ENCODE results near the gene CLTRN.
"Not testable (repeated sequence)": the region's sequence is repeated elsewhere in the genome, so short reads cannot be mapped to it uniquely, and the experiment has no call there.

CLTRN gene

GRCh38 chrX:15664487-15665444, at the start of gene CLTRN:
CLTRN (minus strand) TSS chrX:15664805; CDS start chrX:15664775, 30 bp downstream.
- no peak for DNase-seq

GRCh38 chrX:15704273-15704672, 39.7 kb upstream of the CLTRN start:
- DNase-seq = not testable (repeated sequence)

- DNase-seq = not testable (repeated sequence)
These were observed 39.2 kb upstream of the CLTRN start for GRCh38 chrX:15703809-15704208.

- DNase-seq = no peak
These were observed 38.1 kb upstream of the CLTRN start for GRCh38 chrX:15702488-15703371.

- DNase-seq = no peak
These were observed 31.9 kb upstream of the CLTRN start for GRCh38 chrX:15696516-15696915.

GRCh38 chrX:15694941-15695451, 30.4 kb upstream of the CLTRN start:
- DNase-seq = no peak

GRCh38 chrX:15686818-15687685, 22.4 kb upstream of the CLTRN start:
- DNase-seq = peak; percentile 47

GRCh38 chrX:15683193-15683592, 18.6 kb upstream of the CLTRN start:
- no peak for DNase-seq

GRCh38 chrX:15681433-15681832, 16.8 kb upstream of the CLTRN start:
- DNase-seq = no peak

- DNase-seq = no peak
These were observed 15.8 kb upstream of the CLTRN start for GRCh38 chrX:15680401-15680800.

GRCh38 chrX:15679246-15679645, 14.6 kb upstream of the CLTRN start:
- no peak for DNase-seq

GRCh38 chrX:15678339-15678738, 13.7 kb upstream of the CLTRN start:
- DNase-seq = no peak

GRCh38 chrX:15676886-15677285, 12.3 kb upstream of the CLTRN start:
- no peak for DNase-seq

- DNase-seq = peak; percentile 85
These were observed 10.9 kb upstream of the CLTRN start for GRCh38 chrX:15675490-15675921.

- DNase-seq = peak; percentile 89
These were observed 10.4 kb upstream of the CLTRN start for GRCh38 chrX:15674841-15675489.

GRCh38 chrX:15674514-15674840, 9.9 kb upstream of the CLTRN start:
- DNase-seq = no peak

GRCh38 chrX:15673970-15674369, 9.4 kb upstream of the CLTRN start:
- DNase-seq = no peak

GRCh38 chrX:15672881-15673280, 8.3 kb upstream of the CLTRN start:
- no peak for DNase-seq

- DNase-seq = no peak
These were observed 1.2 kb downstream of the CLTRN start for GRCh38 chrX:15663439-15663838.

- DNase-seq = not testable (repeated sequence)
These were observed 9.8 kb downstream of the CLTRN start for GRCh38 chrX:15654804-15655203.

GRCh38 chrX:15653961-15654360, 10.6 kb downstream of the CLTRN start:
- DNase-seq = no peak

- DNase-seq = not testable (repeated sequence)
These were observed 17.1 kb downstream of the CLTRN start for GRCh38 chrX:15647510-15647909.
